SK-N-SH treated with all-trans-retinoic acid at 6 μM for 48 hours (cell line): ENCODE results near the gene DEAF1.
A peak's percentile ranks its signal among the peaks of the same experiment; 100 is the strongest.

Experiments
- ATAC-seq: fragments of 200-7000 bp; cut with Tn5 transposase; 3 replicates; pipeline ENCODE4 v1.9.1; 2020; ENCODE audit warnings: mild to moderate bottlenecking, moderate library complexity
- ARNTL ChIP-seq: fragments of 450-650 bp; formaldehyde crosslinking; IDR thresholded peaks from 2 replicates; pipeline ENCODE4 v1.5.0; 2020; ENCODE audit warnings: low read depth, mild to moderate bottlenecking, moderate library complexity, borderline replicate concordance
- CSDC2 ChIP-seq: fragments of 250-450 bp; sonication (Bioruptor Pico); IDR thresholded peaks from 2 replicates; pipeline ENCODE4 v1.5.0; 2020; ENCODE audit warnings: mild to moderate bottlenecking, moderate library complexity
- CSRNP3 ChIP-seq: fragments of 250-450 bp; sonication (Bioruptor Pico); IDR thresholded peaks from 2 replicates; pipeline ENCODE4 v1.5.1; 2021; ENCODE audit warnings: mild to moderate bottlenecking, moderate library complexity
- ESRRG ChIP-seq: fragments of 250-450 bp; sonication (Bioruptor Pico); IDR thresholded peaks from 2 replicates; pipeline ENCODE4 v1.6.1; 2021; ENCODE audit warnings: mild to moderate bottlenecking
- GLIS3 ChIP-seq: fragments of 250-450 bp; sonication (Bioruptor Pico); IDR thresholded peaks from 2 replicates; pipeline ENCODE4 v1.5.0; 2020; ENCODE audit warnings: mild to moderate bottlenecking, moderate library complexity
- ISL1 ChIP-seq: fragments of 250-450 bp; sonication (Bioruptor Pico); IDR thresholded peaks from 2 replicates; pipeline ENCODE4 v2.1.2; 2022; ENCODE audit warnings: mild to moderate bottlenecking, moderate library complexity
- OSR1 ChIP-seq: fragments of 250-450 bp; sonication (Bioruptor Pico); IDR thresholded peaks from 2 replicates; pipeline ENCODE4 v1.8.0; 2022; ENCODE audit warnings: moderate library complexity, mild to moderate bottlenecking, inconsistent platforms
- PATZ1 ChIP-seq: fragments of 250-450 bp; sonication (Bioruptor Pico); IDR thresholded peaks from 2 replicates; pipeline ENCODE4 v1.8.0; 2020; ENCODE audit warnings: mild to moderate bottlenecking, moderate library complexity, borderline replicate concordance
- POU6F1 ChIP-seq: fragments of 250-450 bp; sonication (Bioruptor Pico); IDR thresholded peaks from 2 replicates; pipeline ENCODE4 v1.8.0; 2021; ENCODE audit warnings: low read depth, mild to moderate bottlenecking, moderate library complexity, borderline replicate concordance
- PPARA ChIP-seq: fragments of 250-450 bp; sonication (Bioruptor Pico); IDR thresholded peaks from 2 replicates; pipeline ENCODE4 v1.5.0; 2020; ENCODE audit warnings: mild to moderate bottlenecking, borderline replicate concordance
- RARB ChIP-seq: fragments of 250-450 bp; sonication (Bioruptor Pico); IDR thresholded peaks from 2 replicates; pipeline ENCODE4 v1.8.0; 2021; ENCODE audit warnings: mild to moderate bottlenecking, moderate library complexity
- TCF4 ChIP-seq: fragments of 250-450 bp; sonication (Bioruptor Pico); IDR thresholded peaks from 2 replicates; pipeline ENCODE4 v1.8.0; 2021; ENCODE audit warnings: mild to moderate bottlenecking, moderate library complexity, borderline replicate concordance
- TOX ChIP-seq: fragments of 250-450 bp; sonication (Bioruptor Pico); IDR thresholded peaks from 2 replicates; pipeline ENCODE4 v1.8.0; 2021; ENCODE audit warnings: mild to moderate bottlenecking, moderate library complexity, borderline replicate concordance
- TSHZ2 ChIP-seq: fragments of 250-450 bp; sonication (Bioruptor Pico); IDR thresholded peaks from 2 replicates; pipeline ENCODE4 v1.5.0; 2020; ENCODE audit warnings: mild to moderate bottlenecking, moderate library complexity
- ZC3H10 ChIP-seq: fragments of 250-450 bp; sonication (Bioruptor Pico); IDR thresholded peaks from 2 replicates; pipeline ENCODE4 v1.5.1; 2021; ENCODE audit warnings: mild to moderate bottlenecking, moderate library complexity
- ZFP3 ChIP-seq: fragments of 250-450 bp; sonication (Bioruptor Pico); IDR thresholded peaks from 2 replicates; pipeline ENCODE4 v1.5.0; 2020; ENCODE audit warnings: mild to moderate bottlenecking, moderate library complexity
- ZFP30 ChIP-seq: fragments of 450-650 bp; formaldehyde crosslinking; IDR thresholded peaks from 2 replicates; pipeline ENCODE4 v1.5.0; 2022; ENCODE audit warnings: mild to moderate bottlenecking, moderate library complexity
- ZNF565 ChIP-seq: fragments of 450-650 bp; formaldehyde crosslinking; conservative IDR thresholded peaks from 2 replicates; pipeline ENCODE4 v1.5.0; 2020; ENCODE audit warnings: low read depth, mild to moderate bottlenecking, moderate library complexity
- ZNF70 ChIP-seq: fragments of 450-650 bp; formaldehyde crosslinking; IDR thresholded peaks from 2 replicates; pipeline ENCODE4 v1.5.0; 2020; ENCODE audit warnings: mild to moderate bottlenecking, moderate library complexity
- ZNF8 ChIP-seq: fragments of 450-650 bp; formaldehyde crosslinking; IDR thresholded peaks from 2 replicates; pipeline ENCODE4 v1.5.0; 2020; ENCODE audit warnings: mild to moderate bottlenecking, moderate library complexity

Gene DEAF1, protein sequence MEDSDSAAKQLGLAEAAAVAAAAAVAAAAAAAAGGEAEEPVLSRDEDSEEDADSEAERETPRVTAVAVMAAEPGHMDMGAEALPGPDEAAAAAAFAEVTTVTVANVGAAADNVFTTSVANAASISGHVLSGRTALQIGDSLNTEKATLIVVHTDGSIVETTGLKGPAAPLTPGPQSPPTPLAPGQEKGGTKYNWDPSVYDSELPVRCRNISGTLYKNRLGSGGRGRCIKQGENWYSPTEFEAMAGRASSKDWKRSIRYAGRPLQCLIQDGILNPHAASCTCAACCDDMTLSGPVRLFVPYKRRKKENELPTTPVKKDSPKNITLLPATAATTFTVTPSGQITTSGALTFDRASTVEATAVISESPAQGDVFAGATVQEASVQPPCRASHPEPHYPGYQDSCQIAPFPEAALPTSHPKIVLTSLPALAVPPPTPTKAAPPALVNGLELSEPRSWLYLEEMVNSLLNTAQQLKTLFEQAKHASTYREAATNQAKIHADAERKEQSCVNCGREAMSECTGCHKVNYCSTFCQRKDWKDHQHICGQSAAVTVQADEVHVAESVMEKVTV

GRCh38 chr11:694563-695287 lies at the start of gene DEAF1:
DEAF1 (minus strand) TSS chr11:695222; CDS start chr11:695047, 175 bp downstream.
- peak; percentile 90 for ATAC-seq
- TF ChIP-seq ARNTL (CRISPR knock-in tag) (no peak), CSRNP3 (CRISPR knock-in tag) (no peak), ZNF565 (CRISPR knock-in tag) (no peak), ZC3H10 (no peak), TOX (no peak), ISL1 (CRISPR knock-in tag) (no peak), PATZ1 (CRISPR knock-in tag) (no peak), ZFP30 (no peak), ESRRG (CRISPR knock-in tag) (no peak), TSHZ2 (CRISPR knock-in tag) (no peak), RARB (CRISPR knock-in tag) (no peak), CSDC2 (CRISPR knock-in tag) (no peak), POU6F1 (no peak), OSR1 (CRISPR knock-in tag) (no peak)

DNA sequence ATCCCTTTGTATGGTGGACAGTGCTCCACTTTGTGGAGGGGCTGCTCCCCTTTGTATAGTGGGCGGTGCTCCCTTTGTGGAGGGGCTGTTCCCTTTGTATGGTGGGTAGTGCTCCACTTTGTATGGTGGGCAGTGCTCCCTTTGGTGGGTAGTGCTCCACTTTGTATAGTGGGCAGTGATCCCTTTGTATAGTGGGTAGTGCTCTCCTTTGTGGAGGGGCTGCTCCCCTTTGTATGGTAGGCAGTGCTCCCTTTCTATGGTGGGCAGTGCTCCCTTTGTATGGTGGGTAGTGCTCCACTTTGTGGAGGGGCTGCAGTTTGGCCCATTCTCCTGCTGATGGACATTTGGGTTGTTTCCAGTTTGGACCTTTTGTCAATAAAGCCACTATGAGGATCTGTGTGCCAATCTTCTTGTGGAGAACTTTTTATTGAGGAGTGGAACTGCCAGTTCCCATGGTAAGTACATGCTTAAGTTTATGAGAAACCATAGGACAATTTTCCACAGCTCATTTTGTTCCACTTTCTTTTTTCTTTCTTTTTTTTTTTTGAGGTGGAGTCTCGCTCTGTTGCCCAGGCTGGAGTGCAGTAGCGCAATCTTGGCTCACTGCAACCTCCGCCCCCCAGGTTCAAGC lies 47.7 kb upstream of the DEAF1 start:
- no peak for ATAC-seq
- TF ChIP-seq PATZ1 (CRISPR knock-in tag) (no peak), GLIS3 (CRISPR knock-in tag) (no peak), ZFP3 (no peak), PPARA (no peak), ZNF70 (CRISPR knock-in tag) (no peak), CSDC2 (CRISPR knock-in tag) (no peak), TOX (no peak), OSR1 (CRISPR knock-in tag) (no peak), RARB (CRISPR knock-in tag) (no peak), ZNF8 (CRISPR knock-in tag) (no peak), POU6F1 (no peak), TSHZ2 (CRISPR knock-in tag) (no peak), ZNF565 (CRISPR knock-in tag) (no peak), TCF4 (CRISPR knock-in tag) (no peak)
